NOMO-1 treated with dmso at 0.1 percent for 144 hours (cell line): ENCODE data around the gene CHCHD10.
A peak's percentile ranks its signal among the peaks of the same experiment; 100 is the strongest.

Experiments
- DNase-seq: peaks from one replicate; lab custom pipeline; 2025; ENCODE audit not compliant: unreplicated experiment; lab: John Stamatoyannopoulos, UW

CHCHD10 gene

DNA sequence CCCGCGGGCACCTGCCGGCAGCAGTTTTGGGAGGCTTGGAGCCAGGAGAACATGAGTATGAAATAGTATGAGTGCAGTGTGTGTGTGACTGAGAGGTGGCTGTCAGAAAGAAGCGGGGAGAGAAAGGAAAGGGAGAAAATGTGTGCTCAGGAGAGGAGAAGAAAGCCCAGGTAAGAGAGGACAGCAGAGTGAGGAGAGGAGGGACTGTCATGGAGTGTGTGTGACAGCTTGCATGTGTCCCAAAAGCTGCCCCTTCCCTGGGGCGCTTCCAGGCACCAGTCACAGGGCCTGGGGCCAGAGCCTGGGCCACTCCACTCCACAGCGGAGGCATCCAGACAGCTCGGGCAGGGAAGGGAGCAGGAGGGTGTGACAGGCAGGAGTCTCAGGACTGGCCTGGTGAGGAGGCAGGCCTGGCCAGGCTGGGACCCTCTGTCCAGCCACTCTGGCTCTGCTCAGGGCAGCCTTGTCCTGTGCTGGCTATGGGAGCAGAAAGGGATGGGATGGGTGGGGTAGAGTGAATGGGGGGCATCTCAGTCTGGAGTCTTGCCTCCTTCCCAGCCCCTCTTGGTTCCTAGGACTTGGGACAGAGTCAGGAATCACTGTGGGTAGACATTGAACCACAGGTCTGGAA lies 5.8 kb upstream of the CHCHD10 start:
- no peak for DNase-seq

DNA sequence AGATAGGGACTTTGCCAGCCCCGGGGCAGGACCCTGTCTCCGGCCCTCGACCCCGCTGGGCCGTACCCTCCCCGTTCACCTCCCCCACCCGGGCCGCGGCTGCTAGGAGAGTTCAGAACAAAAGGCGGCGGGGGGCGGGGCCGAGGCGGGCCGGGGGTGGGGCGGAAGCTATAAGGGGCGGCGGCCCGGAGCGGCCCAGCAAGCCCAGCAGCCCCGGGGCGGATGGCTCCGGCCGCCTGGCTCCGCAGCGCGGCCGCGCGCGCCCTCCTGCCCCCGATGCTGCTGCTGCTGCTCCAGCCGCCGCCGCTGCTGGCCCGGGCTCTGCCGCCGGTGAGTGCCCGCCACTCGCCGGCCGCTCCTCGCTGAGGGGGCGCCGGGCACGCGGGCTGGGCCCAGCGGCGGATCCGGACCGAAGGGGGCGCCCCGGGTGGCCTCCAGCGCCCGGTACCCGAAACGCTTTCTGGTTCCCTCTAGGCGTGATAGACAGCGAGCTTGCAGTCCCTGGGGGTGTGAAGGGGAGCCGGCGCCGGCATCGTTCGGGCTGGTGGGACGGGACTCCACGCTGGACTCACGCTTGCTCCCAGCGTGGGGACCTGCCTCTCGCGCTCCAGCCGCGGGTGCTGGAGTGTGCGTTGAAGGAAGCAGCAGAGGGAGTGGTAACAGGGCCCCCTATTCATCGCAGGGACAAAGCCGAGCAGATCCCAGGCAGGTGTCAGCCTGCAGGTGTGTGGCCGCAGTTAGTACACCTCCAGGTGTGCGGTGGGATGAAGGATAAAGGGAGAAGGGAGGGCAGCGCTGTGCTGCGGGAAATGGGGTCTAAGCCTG lies 5.1 kb upstream of the CHCHD10 start, which contains the start of gene MMP11:
MMP11 (plus strand) TSS at position 201 of the 825 bp plus-strand sequence; CDS start at position 223, 22 bp downstream.
- no peak for DNase-seq

DNA sequence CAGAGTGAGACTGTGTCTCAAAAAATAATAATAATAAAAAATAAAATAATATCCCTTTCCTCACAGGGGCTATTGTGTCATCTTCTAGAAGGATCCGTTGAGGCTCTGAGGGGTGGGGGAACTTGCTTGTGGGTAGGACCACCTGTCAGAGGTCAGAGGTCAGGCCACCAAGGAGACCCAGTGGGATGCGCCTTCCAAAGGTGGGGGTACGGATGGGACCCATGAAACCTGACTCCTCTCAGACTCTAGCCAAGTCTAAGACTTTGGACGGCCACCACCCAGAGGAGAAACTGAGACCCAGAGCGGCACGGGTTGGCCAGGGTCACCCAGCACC lies 4.5 kb upstream of the CHCHD10 start:
- no peak for DNase-seq

- no peak for DNase-seq
Observed at GRCh38 chr22:23769321-23769965, 1.7 kb upstream of the CHCHD10 start.

DNA sequence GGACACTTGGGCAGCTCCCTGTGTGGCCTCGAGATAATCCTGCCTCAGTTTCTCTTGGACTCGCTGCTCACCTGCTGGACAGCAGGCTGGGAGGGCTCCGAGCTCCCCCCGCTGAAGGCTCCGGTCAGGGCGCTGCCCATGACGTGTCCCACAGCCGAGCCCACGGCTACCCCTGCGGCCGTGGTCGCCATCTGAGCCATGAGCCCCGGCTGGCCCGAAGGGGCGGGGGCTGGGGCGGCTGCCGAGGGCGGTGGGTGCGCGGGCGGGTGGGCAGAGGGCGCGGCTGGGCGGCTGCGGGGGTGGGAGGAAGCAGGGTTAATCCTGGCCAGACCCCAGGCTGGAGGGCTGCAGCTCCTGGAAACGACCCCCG lies 484 bp downstream of the CHCHD10 start:
- DNase-seq = no peak

- DNase-seq = no peak
Observed at GRCh38 chr22:23764899-23765881, 2.6 kb downstream of the CHCHD10 start.

- DNase-seq = no peak
Observed at GRCh38 chr22:23763954-23764353, 3.8 kb downstream of the CHCHD10 start.

- DNase-seq = no peak
Observed at GRCh38 chr22:23763579-23763945, 4.2 kb downstream of the CHCHD10 start.

GRCh38 chr22:23762842-23763578 lies 4.8 kb downstream of the CHCHD10 start, which contains the start of gene C22orf15:
C22orf15 (plus strand) TSS chr22:23762990; CDS start chr22:23763307, 317 bp downstream.
- DNase-seq = no peak

DNA sequence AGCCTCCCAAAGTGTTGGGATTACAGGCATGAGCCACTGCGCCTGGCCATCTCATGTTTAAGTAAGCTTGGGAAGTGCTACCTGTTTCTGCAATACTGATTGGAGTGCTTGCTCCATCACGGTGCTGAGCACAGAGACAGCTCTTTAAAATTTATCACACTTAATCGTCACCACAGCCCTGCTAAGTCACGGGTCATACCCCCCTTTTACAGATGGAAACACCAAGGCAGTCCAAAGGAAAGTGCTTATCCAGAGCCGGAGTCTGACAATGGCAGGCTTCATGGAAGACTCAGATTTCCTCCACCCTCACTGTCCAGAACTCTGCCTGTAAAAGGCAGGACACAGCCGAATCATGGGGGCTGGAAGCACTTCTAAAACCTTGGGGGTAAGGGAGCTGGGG lies 7.7 kb downstream of the CHCHD10 start:
- DNase-seq = no peak

GRCh38 chr22:23759566-23759965 lies 8.2 kb downstream of the CHCHD10 start:
- no peak for DNase-seq

- DNase-seq = peak; percentile 14
Observed at GRCh38 chr22:23756891-23757290, 10.9 kb downstream of the CHCHD10 start.

DNA sequence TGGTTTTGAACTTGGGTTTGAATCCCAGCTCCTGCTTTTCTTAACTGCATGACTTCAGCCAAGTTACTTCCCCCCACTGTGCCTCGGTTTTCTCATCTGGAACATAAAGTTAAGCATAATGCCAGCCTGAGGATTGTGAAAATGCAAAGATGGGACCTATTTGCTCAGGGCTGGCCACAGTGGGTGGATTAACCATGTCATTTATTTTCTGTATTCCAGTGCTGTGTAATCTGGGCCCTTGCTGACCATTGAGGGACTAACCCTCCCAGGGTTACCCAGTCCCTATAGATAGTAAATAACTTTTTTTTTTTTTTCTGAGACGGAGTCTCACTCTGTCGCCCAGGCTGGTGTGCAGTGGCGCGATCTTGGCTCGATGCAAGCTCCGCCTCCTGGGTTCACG lies 12.1 kb downstream of the CHCHD10 start:
- no peak for DNase-seq

DNA sequence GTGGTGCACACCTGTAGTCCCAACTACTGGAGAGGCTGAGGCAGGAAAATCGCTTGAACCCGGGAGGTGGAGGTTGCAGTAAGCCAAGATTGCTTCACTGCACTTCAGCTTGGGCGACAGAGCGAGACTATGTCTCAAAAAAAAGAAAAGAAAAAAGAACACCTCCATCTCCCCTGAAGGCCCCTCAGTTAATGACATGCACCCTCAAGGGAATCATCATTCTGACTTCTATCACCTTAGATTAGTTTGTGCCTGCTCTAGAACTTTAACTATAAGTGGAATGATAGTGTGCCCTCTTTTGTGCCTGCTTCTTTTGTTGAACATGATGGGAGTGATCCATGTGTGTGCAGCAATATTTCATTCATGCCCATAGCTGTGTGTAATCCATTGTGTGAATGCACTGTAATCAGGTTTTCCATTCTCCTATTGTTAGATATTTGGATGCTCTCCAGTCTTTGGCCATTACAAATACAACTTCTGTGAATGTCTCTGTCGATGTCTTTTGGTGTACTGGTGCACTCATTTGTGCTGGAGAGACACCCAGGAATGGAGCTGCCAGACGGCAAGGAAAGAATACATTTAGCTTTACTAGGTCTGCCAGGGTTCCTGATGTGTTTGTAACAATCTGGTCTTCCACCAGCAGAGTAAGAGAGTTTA lies 12.7 kb downstream of the CHCHD10 start:
- no peak for DNase-seq

GRCh38 chr22:23754220-23754919 lies 13.4 kb downstream of the CHCHD10 start, which contains the start of gene VPREB3:
VPREB3 (minus strand) TSS chr22:23754425; CDS start chr22:23754363, 62 bp downstream.
- no peak for DNase-seq

DNA sequence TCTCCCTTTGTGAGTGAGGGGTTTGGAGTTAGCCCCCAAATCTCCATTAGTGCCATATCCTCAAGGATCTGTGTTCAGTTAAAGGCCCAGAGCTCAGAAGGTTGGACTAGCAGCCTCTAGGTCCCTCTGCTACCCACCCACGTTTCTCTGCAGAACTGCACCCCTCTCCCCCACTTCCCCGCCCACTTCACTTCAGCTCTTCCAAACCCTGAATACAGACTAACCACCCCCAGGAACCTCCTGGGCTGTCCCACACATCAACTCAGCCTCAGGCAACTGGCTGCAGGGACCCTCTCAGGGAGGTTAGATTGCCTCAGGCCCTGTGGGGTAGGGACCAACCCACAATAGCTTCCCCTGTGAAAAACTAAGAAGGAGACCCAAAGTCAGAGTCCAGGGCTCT lies 14.4 kb downstream of the CHCHD10 start:
- no peak for DNase-seq

GRCh38 chr22:23752750-23753149 lies 15.0 kb downstream of the CHCHD10 start:
- no peak for DNase-seq

DNA sequence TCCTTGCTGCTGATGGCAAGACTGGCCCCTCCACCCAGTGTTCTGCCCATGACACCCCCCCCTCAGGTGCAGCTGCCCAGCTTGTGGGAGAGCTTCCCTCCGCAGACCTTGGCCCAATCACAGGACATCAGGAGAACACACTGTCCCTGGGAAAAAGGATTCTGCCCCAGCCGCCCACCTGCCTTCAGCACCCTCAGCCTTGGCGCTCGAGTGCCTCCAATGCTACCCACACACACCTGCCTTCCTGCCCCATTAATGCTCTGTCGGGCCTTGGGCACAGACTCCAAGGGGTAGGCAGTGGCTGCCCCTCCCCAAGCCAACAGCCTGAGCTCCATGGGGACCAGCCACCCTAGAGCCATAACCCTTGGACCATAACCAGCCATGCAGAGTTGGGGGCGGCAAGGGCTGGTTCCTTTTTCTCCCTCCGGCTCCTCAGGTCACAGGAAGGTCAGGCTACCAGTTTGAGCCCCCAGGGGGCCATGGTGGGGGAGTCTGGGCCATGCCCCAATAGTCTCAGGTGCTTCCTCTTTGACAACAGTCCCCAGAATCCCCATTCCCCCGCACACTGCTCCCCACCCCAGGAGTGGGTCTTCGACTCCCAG lies 15.6 kb downstream of the CHCHD10 start:
- no peak for DNase-seq
